GDM1 (cell line): ENCODE data around the gene GCNT2.
"Not testable (repeated sequence)": the region's sequence is repeated elsewhere in the genome, so short reads cannot be mapped to it uniquely, and the experiment has no call there.

Source experiments
- DNase-seq: peaks from one replicate; lab custom pipeline; 2025; lab: John Stamatoyannopoulos, UW

Gene GCNT2

GRCh38 chr6:10660431-10661191, 139.5 kb downstream of the GCNT2 start:
- not testable (repeated sequence) for DNase-seq

- DNase-seq, result no peak
Measured at GRCh38 chr6:10662207-10662606, 141.1 kb downstream of the GCNT2 start.

GRCh38 chr6:10662742-10663141, 141.6 kb downstream of the GCNT2 start:
- DNase-seq, result no peak

- not testable (repeated sequence) for DNase-seq
Measured at GRCh38 chr6:10665595-10665994, 144.4 kb downstream of the GCNT2 start.

GRCh38 chr6:10668126-10668917, 147.2 kb downstream of the GCNT2 start:
- no peak for DNase-seq

- no peak for DNase-seq
Measured at GRCh38 chr6:10676403-10676802, 155.3 kb downstream of the GCNT2 start.

- DNase-seq, result no peak
Measured at GRCh38 chr6:10678456-10678855, 157.3 kb downstream of the GCNT2 start.
